Ascending aorta (tissue), 2 donors: ENCODE data around the gene PRDM7. TPM values are rescaled to one million over a fixed set of nuclear protein-coding genes. Genes with fewer than 3 reads are reported as not detected.

Experiments
- DNase-seq, 2 donors: peaks; one replicate each; pipeline ENCODE4 v3.0.0-alpha.2; 2019; ENCODE audit warnings: low spot score in 2 of 2
- H3K27ac ChIP-seq, 2 donors: fragments of 200-600 bp; sonication (generic); one replicate each; pipeline ENCODE4 v1.5.1; 2016 to 2017; ENCODE audit warnings: mild to moderate bottlenecking in 1 of 2
- H3K27me3 ChIP-seq: fragments of 200-600 bp; sonication (generic); one replicate; pipeline ENCODE4 v1.5.1; 2017
- H3K36me3 ChIP-seq, 2 donors: fragments of 200-600 bp; sonication (generic); one replicate each; pipeline ENCODE4 v1.5.1; 2016
- H3K4me1 ChIP-seq, 2 donors: fragments of 200-600 bp; sonication (generic); one replicate each; pipeline ENCODE4 v1.5.1; 2016 to 2017; ENCODE audit warnings: mild to moderate bottlenecking in 1 of 2
- H3K4me3 ChIP-seq, 2 donors: fragments of 200-600 bp; sonication (generic); one replicate each; pipeline ENCODE4 v1.5.1; 2016 to 2017; ENCODE audit warnings: mild to moderate bottlenecking in 1 of 2
- H3K9me3 ChIP-seq, 2 donors: fragments of 200-600 bp; sonication (generic); one replicate each; pipeline ENCODE4 v1.5.1; 2016
- intact Hi-C: fragments of 100-400 bp; cut with DNase I; formaldehyde crosslinking; loops from one replicate; pipeline ENCODE4 v1.15.1; 2023
- total RNA-seq: library from RNA; depleted of rRNA; stranded (reverse); fragments of >200 nt; gene quantifications from one replicate; pipeline ENCODE4 v1.1.0, GENCODE V29; 2016
- TF ChIP-seq, protein P1 (sequence below), 3 experiments: fragments of 200-600 bp in 2 of 3; fragments of 450-650 bp in 1 of 3; sonication (generic) in 2 of 3; IDR thresholded peaks; one replicate each; pipeline ENCODE4 v1.5.1; 2016 to 2019; ENCODE audit warnings: antibody characterized with exemption in 3 of 3, mild to moderate bottlenecking in 1 of 3, moderate library complexity in 1 of 3

PRDM7 gene
- total RNA-seq, 1 donor from 2014 or later, result not detected

- H3K4me3 ChIP-seq, result peak overlapping the region; percentile 80 to 95
- H3K9me3 ChIP-seq, result no peaks in the 10 kb centered on the region
- TF ChIP-seq, protein P1, sequence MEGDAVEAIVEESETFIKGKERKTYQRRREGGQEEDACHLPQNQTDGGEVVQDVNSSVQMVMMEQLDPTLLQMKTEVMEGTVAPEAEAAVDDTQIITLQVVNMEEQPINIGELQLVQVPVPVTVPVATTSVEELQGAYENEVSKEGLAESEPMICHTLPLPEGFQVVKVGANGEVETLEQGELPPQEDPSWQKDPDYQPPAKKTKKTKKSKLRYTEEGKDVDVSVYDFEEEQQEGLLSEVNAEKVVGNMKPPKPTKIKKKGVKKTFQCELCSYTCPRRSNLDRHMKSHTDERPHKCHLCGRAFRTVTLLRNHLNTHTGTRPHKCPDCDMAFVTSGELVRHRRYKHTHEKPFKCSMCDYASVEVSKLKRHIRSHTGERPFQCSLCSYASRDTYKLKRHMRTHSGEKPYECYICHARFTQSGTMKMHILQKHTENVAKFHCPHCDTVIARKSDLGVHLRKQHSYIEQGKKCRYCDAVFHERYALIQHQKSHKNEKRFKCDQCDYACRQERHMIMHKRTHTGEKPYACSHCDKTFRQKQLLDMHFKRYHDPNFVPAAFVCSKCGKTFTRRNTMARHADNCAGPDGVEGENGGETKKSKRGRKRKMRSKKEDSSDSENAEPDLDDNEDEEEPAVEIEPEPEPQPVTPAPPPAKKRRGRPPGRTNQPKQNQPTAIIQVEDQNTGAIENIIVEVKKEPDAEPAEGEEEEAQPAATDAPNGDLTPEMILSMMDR (IDR thresholded peaks at IDR 0.05), result no peak
- intact Hi-C loops, result loop anchor here (5.0 kb wide), 1 partner anchor 150 kb away; the partner anchor contains the start of gene TCF25
- H3K27ac ChIP-seq, result peak overlapping the region; percentile 68 to 69
- DNase-seq, result peak; percentile 39 to 96
- peaks cover 0 to 1% of the 10 kb centered on the region in 2 donors for H3K36me3 ChIP-seq
- H3K4me1 ChIP-seq, result peaks cover 12 to 40% of the 10 kb centered on the region in 2 donors
- H3K27me3 ChIP-seq, result no peaks in the 10 kb centered on the region
Measured at GRCh38 chr16:90022209-90023077, 54.7 kb downstream of the PRDM7 start.

DNA sequence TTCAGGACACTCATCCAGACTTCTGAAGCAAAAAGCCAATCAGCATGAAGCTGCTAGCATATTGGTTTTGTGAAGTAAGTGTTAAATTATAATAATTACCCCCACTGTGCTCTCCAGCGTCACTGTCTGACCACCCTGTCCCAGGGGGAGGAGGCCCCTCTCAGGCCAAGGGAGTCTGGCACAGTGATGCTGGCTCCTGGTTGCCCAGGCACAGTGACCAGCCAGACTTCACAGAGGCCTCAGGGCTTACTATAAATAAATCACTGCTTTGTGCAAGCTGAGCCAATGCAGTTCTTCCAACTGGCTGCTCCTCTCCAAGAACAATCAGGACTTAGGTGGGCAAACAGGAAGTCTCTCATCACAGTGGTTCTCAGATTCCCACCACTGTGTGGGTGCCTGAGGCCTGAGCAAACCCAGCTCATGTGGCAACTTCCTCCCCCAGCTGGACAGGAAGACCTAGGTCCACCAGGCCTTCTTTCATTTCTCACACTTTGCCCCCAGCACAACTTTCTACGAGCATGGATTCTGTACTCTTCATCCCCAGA, 56.2 kb downstream of the PRDM7 start:
- intact Hi-C loops, result loop anchor here (5.0 kb wide), 1 partner anchor 149 kb away; the partner anchor contains the start of gene TCF25
- DNase-seq, result no peak
- TF ChIP-seq, protein P1 (IDR thresholded peaks at IDR 0.05), result no peak
- peaks cover 12 to 40% of the 10 kb centered on the region in 2 donors for H3K4me1 ChIP-seq
- no peaks in the 10 kb centered on the region for H3K9me3 ChIP-seq
- peak overlapping the region in 1 of 2 donors; percentile 90 for H3K4me3 ChIP-seq
- H3K36me3 ChIP-seq, result no peaks in the 10 kb centered on the region
- H3K27ac ChIP-seq, result peak overlapping the region; percentile 3 to 43
- H3K27me3 ChIP-seq, result no peaks in the 10 kb centered on the region

- no peak for DNase-seq
- peak overlapping the region; percentile 36 to 43 for H3K27ac ChIP-seq
- H3K4me3 ChIP-seq, result peak overlapping the region; percentile 69 to 90
- H3K36me3 ChIP-seq, result no peaks in the 10 kb centered on the region
- H3K9me3 ChIP-seq, result no peaks in the 10 kb centered on the region
- H3K27me3 ChIP-seq, result no peaks in the 10 kb centered on the region
- TF ChIP-seq, protein P1 (IDR thresholded peaks at IDR 0.05), result no peak
- intact Hi-C loops, result loop anchor here (5.0 kb wide), 1 partner anchor 148 kb away; the partner anchor contains the start of gene TCF25
- peaks cover 12 to 40% of the 10 kb centered on the region in 2 donors for H3K4me1 ChIP-seq
Measured at GRCh38 chr16:90020260-90020837, 56.8 kb downstream of the PRDM7 start.

DNA sequence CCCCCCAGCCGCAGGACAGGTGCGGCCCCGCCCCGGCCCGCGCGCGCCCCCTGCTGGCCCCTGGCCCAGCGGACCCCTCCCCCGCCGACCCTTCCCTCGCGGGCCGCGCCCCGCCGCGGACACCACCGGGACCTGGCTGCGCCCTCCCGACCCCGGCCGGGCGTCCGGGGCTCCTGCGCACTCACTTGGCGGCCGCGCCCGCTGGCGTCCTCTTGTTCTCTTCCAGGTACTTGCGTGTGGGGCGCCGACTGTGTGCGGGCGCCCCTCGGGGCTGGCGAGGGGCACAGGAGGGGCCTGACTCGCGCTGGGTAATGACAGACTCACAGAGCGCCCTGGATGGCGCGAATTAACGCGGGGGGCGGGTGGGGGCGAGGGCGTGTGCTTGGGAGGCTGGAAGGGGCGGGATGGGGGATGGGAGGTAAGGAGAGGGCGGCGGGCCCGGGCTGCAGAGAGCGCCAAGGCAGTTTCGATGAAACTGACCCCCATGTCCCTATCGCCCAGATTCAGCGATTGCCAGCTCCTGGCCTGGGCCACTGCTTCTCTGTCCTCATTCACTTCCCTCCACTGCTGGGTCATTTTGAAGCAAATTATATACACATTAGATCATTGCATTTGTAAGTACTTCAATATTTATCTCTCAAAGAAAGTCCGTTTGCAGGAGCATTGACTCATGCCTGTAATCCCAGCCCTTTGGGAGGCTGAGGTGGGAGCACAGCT, 57.4 kb downstream of the PRDM7 start:
- H3K4me3 ChIP-seq, result peak overlapping the region; percentile 69 to 90
- intact Hi-C loops, result loop anchor here (5.0 kb wide), 1 partner anchor 147 kb away; the partner anchor contains the start of gene TCF25
- no peak for DNase-seq
- H3K4me1 ChIP-seq, result peaks cover 12 to 40% of the 10 kb centered on the region in 2 donors
- TF ChIP-seq, protein P1 (IDR thresholded peaks at IDR 0.05), result peak in 2 of 3 experiments; percentile 6 to 29
- H3K9me3 ChIP-seq, result no peaks in the 10 kb centered on the region
- peak overlapping the region; percentile 36 to 43 for H3K27ac ChIP-seq
- H3K27me3 ChIP-seq, result no peaks in the 10 kb centered on the region
- H3K36me3 ChIP-seq, result no peaks in the 10 kb centered on the region
